Nephron (organoid): ENCODE data around the gene FOXE3.

Source experiments
- H3K27ac Mint-ChIP-seq, 3 experiments: 2 replicates each; pipeline ENCODE4 v1.8.0; 2020; ENCODE audit warnings: mixed read lengths in 3 of 3, mild to moderate bottlenecking in 2 of 3, moderate library complexity in 1 of 3
- H3K27me3 Mint-ChIP-seq: 2 replicates; pipeline ENCODE4 v1.8.0; 2021; ENCODE audit warnings: low read depth, mild to moderate bottlenecking, moderate library complexity, mixed read lengths
- H3K36me3 Mint-ChIP-seq: 2 replicates; pipeline ENCODE4 v1.8.0; 2020; ENCODE audit warnings: low read depth, mixed read lengths
- H3K4me1 Mint-ChIP-seq: 2 replicates; pipeline ENCODE4 v1.8.0; 2020; ENCODE audit warnings: mixed read lengths
- H3K4me3 Mint-ChIP-seq, 3 experiments: 2 replicates each; pipeline ENCODE4 v1.8.0; 2020; ENCODE audit warnings: mild to moderate bottlenecking in 3 of 3, mixed read lengths in 3 of 3, moderate library complexity in 2 of 3
- H3K9me3 Mint-ChIP-seq: 2 replicates; pipeline ENCODE4 v1.8.0; 2020; ENCODE audit warnings: mixed read lengths
- CTCF ChIP-seq, 3 experiments: fragments of 200-600 bp; sonication (generic); IDR thresholded peaks; one replicate each; pipeline ENCODE4 v1.5.0; 2021; ENCODE audit warnings: antibody characterized with exemption in 3 of 3; ENCODE audit not compliant: unreplicated experiment in 3 of 3

FOXE3 gene

GRCh38 chr1:47423872-47424271, 7.8 kb downstream of the FOXE3 start:
- Mint-ChIP-seq H3K27ac (no peak overlapping the region), H3K4me1 (no peaks in the 10 kb centered on the region), H3K4me3 (no peak overlapping the region), H3K36me3 (peaks cover 3% of the 10 kb centered on the region), H3K9me3 (no peaks in the 10 kb centered on the region), H3K27me3 (peaks cover 62% of the 10 kb centered on the region)
- TF ChIP-seq CTCF (IDR thresholded peaks at IDR 0.05; ENCODE audit: unreplicated experiment in 3 of 3): no peak

GRCh38 chr1:47424336-47424982, 8.4 kb downstream of the FOXE3 start:
- TF ChIP-seq CTCF (IDR thresholded peaks at IDR 0.05; ENCODE audit: unreplicated experiment in 3 of 3): peak; percentile 72 to 88 (median 78)
- Mint-ChIP-seq H3K36me3 (no peaks in the 10 kb centered on the region), H3K27ac (no peak overlapping the region), H3K4me3 (no peak overlapping the region), H3K9me3 (no peaks in the 10 kb centered on the region), H3K4me1 (no peaks in the 10 kb centered on the region), H3K27me3 (peaks cover 62% of the 10 kb centered on the region)

- TF ChIP-seq CTCF (IDR thresholded peaks at IDR 0.05; ENCODE audit: unreplicated experiment in 3 of 3): no peak
- H3K27ac Mint-ChIP-seq: no peak overlapping the region
- no peaks in the 10 kb centered on the region for H3K36me3 Mint-ChIP-seq
- H3K27me3 Mint-ChIP-seq: peaks cover 86% of the 10 kb centered on the region
- peaks cover 53% of the 10 kb centered on the region for H3K4me1 Mint-ChIP-seq
- H3K4me3 Mint-ChIP-seq: no peak overlapping the region
- no peaks in the 10 kb centered on the region for H3K9me3 Mint-ChIP-seq
Measured at GRCh38 chr1:47431534-47431933, 15.4 kb downstream of the FOXE3 start.

- TF ChIP-seq CTCF (IDR thresholded peaks at IDR 0.05; ENCODE audit: unreplicated experiment in 3 of 3): peak; percentile 82 to 94 (median 88)
- no peaks in the 10 kb centered on the region for H3K9me3 Mint-ChIP-seq
- H3K4me3 Mint-ChIP-seq: peak overlapping the region; percentile 94 to 95 (median 94)
- H3K27ac Mint-ChIP-seq: peak overlapping the region in 1 of 3 experiments; percentile 69
- H3K36me3 Mint-ChIP-seq: no peaks in the 10 kb centered on the region
- peaks cover 83% of the 10 kb centered on the region for H3K27me3 Mint-ChIP-seq
- peaks cover 55% of the 10 kb centered on the region for H3K4me1 Mint-ChIP-seq
Measured at GRCh38 chr1:47432071-47433036, 16.3 kb downstream of the FOXE3 start.

- Mint-ChIP-seq H3K27me3 (peaks cover 82% of the 10 kb centered on the region), H3K9me3 (no peaks in the 10 kb centered on the region), H3K36me3 (no peaks in the 10 kb centered on the region), H3K4me1 (peaks cover 55% of the 10 kb centered on the region), H3K4me3 (peak overlapping the region; percentile 94 to 95 (median 94)), H3K27ac (peak overlapping the region in 1 of 3 experiments; percentile 26)
- no peak for TF ChIP-seq CTCF (IDR thresholded peaks at IDR 0.05; ENCODE audit: unreplicated experiment in 3 of 3)
Measured at GRCh38 chr1:47433037-47433421, 16.9 kb downstream of the FOXE3 start.
